Measurements from ENCODE around the gene SYNDIG1.

DNA sequence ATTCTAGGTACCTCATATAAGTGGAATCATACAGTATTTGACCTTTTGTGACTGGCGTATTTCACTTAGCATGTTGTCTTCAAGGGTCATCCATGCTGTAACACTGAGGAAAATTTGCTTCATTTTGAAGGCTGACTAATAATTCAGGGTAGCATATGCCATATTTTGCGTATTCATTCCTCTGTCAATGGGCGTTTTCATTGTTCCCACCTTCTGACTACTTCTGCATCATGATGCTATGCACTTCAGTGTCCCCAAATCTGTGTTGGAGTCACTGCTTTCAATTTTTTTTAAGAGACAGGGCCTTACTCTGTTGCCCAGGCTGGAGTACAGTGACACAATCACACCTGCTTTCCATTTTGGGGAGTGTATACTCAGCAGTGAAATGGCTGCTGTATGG lies 51.6 kb downstream of the SYNDIG1 start:
- TF ChIP-seq, protein P1, sequence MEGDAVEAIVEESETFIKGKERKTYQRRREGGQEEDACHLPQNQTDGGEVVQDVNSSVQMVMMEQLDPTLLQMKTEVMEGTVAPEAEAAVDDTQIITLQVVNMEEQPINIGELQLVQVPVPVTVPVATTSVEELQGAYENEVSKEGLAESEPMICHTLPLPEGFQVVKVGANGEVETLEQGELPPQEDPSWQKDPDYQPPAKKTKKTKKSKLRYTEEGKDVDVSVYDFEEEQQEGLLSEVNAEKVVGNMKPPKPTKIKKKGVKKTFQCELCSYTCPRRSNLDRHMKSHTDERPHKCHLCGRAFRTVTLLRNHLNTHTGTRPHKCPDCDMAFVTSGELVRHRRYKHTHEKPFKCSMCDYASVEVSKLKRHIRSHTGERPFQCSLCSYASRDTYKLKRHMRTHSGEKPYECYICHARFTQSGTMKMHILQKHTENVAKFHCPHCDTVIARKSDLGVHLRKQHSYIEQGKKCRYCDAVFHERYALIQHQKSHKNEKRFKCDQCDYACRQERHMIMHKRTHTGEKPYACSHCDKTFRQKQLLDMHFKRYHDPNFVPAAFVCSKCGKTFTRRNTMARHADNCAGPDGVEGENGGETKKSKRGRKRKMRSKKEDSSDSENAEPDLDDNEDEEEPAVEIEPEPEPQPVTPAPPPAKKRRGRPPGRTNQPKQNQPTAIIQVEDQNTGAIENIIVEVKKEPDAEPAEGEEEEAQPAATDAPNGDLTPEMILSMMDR (IDR thresholded peaks at IDR 0.05) = no peak
- no peak for TF ChIP-seq POLR2AphosphoS5 (IDR thresholded peaks at IDR 0.05)

Data from prostate gland (tissue), 2 donors.